HepG2 (cell line): ENCODE data around the gene SYPL2. TPM values are rescaled to one million over a fixed set of nuclear protein-coding genes. Genes with fewer than 3 reads are reported as not detected.
A peak's percentile ranks its signal among the peaks of the same experiment; 100 is the strongest.

Source experiments
- ATAC-seq: fragments of 200-7000 bp; cut with Tn5 transposase; 3 replicates; pipeline ENCODE4 v1.9.1; 2020; ENCODE audit warnings: mild to moderate bottlenecking, moderate library complexity
- BruUV-seq: library from RNA; stranded (reverse); fragments of 400-500 nt; replicated peaks from 2 replicates; lab custom pipeline; 2021; lab: Mats Ljungman, UMichigan
- CTCF ChIA-PET: fragments of 300-600 bp; formaldehyde crosslinking; extraction: SDS; loops from one replicate; lab custom pipeline; 2021; ENCODE audit warnings: low total read pairs, inconsistent platforms, low intra/inter-chr PET ratio; lab: Yijun Ruan, JAX
- POLR2A ChIA-PET: fragments of 350-600 bp; sonication (Branson Sonifier 250); formaldehyde crosslinking; loops from one replicate; lab custom pipeline; 2020; ENCODE audit warnings: antibody characterized with exemption, inconsistent platforms; lab: Yijun Ruan, JAX
- DNase-seq: peaks from one replicate; pipeline ENCODE4 v3.0.0-alpha.2; 2015; ENCODE audit warnings: low spot score
- FAIRE-seq: peaks from 3 replicates; lab custom pipeline; 2011; peaks lifted over from hg19 to GRCh38; lab: Jason Lieb, UNC
- H2AFZ ChIP-seq: one replicate; pipeline ENCODE4 v1.6.1; 2011; ENCODE audit warnings: low read length, inconsistent platforms
- H3K27ac ChIP-seq: fragments of 300-600 bp; 3 replicates; pipeline ENCODE4 v1.8.0; 2011; ENCODE audit warnings: mixed run types, mild to moderate bottlenecking, mixed read lengths, low read length, inconsistent platforms; ENCODE audit not compliant: insufficient read depth; ENCODE audit errors: extremely low read length
- H3K27me3 ChIP-seq, 2 experiments: fragments of 200-600 bp in 1 of 2; 2 replicates in 1 of 2; 3 replicates in 1 of 2; pipeline versions ENCODE4 v1.6.0 to v1.8.0; 2011; ENCODE audit warnings: low read length in 2 of 2, mild to moderate bottlenecking in 2 of 2, moderate library complexity in 2 of 2, inconsistent platforms in 1 of 2; ENCODE audit not compliant: insufficient read depth in 2 of 2, control insufficient read depth in 1 of 2
- H3K36me3 ChIP-seq, 2 experiments: fragments of 200-600 bp in 1 of 2; replicated peaks in 1 of 2; 2 replicates in 1 of 2; 3 replicates in 1 of 2; pipeline versions ENCODE4 v1.5.1 to v1.8.0; 2011; ENCODE audit warnings: low read length in 2 of 2, inconsistent platforms in 1 of 2; ENCODE audit not compliant: insufficient read depth in 2 of 2, control insufficient read depth in 1 of 2
- H3K4me1 ChIP-seq: 2 replicates; pipeline ENCODE4 v1.5.1; 2012; ENCODE audit warnings: low read length, inconsistent platforms; ENCODE audit not compliant: insufficient read depth
- H3K4me2 ChIP-seq: 2 replicates; pipeline ENCODE4 v1.6.0; 2011; ENCODE audit warnings: low read depth, low read length, inconsistent platforms
- H3K4me3 ChIP-seq, 3 experiments: fragments of 200-600 bp in 1 of 3; sonication (generic), shearing (Covaris generic) in 1 of 3; replicated peaks in 1 of 3; 2 replicates each; pipeline ENCODE4 v1.5.1; 2011 to 2016; ENCODE audit warnings: low read length in 3 of 3, inconsistent platforms in 2 of 3, low read depth in 2 of 3, mild to moderate bottlenecking in 2 of 3, control low read depth in 1 of 3, mixed read lengths in 1 of 3; ENCODE audit not compliant: insufficient read depth in 1 of 3
- H3K79me2 ChIP-seq: one replicate; pipeline ENCODE4 v1.6.1; 2011; ENCODE audit warnings: low read length, inconsistent platforms; ENCODE audit not compliant: insufficient read depth
- H3K9ac ChIP-seq: 2 replicates; pipeline ENCODE4 v1.6.0; 2011; ENCODE audit warnings: mild to moderate bottlenecking, low read depth, low read length, inconsistent platforms; ENCODE audit not compliant: insufficient read depth
- H3K9me3 ChIP-seq: 2 replicates; pipeline ENCODE4 v1.5.1; 2012; ENCODE audit warnings: mild to moderate bottlenecking, low read length
- H4K20me1 ChIP-seq: 2 replicates; pipeline ENCODE4 v1.6.0; 2011; ENCODE audit warnings: inconsistent platforms, mild to moderate bottlenecking, low read length, moderate library complexity; ENCODE audit not compliant: insufficient read depth
- CAMTA2 ChIP-seq: sonication (generic); formaldehyde crosslinking; IDR thresholded peaks from 2 replicates; pipeline ENCODE4 v1.4.0; 2020; ENCODE audit warnings: mild to moderate bottlenecking, missing genetic modification reagents, borderline replicate concordance
- CHD2 ChIP-seq: IDR thresholded peaks from 2 replicates; pipeline ENCODE4 v1.6.1; 2011; ENCODE audit warnings: low read depth, low read length, improper control_type of control experiment
- CHD4 ChIP-seq: fragments of 200-600 bp; sonication (generic); IDR thresholded peaks from 2 replicates; pipeline ENCODE4 v1.7.0; 2017; ENCODE audit warnings: mild to moderate bottlenecking, low read length, borderline replicate concordance
- DMTF1 ChIP-seq: sonication (generic); formaldehyde crosslinking; IDR thresholded peaks from 2 replicates; pipeline ENCODE4 v1.4.0; 2020; ENCODE audit warnings: mild to moderate bottlenecking, missing genetic modification reagents
- EP300 ChIP-seq, 3 experiments: sonication (generic) in 1 of 3; formaldehyde crosslinking in 1 of 3; IDR thresholded peaks; 2 replicates each; pipeline versions ENCODE4 v1.5.1 to v1.6.1; 2011 to 2020; ENCODE audit warnings: low read depth in 2 of 3, low read length in 2 of 3, borderline replicate concordance in 1 of 3, improper control_type of control experiment in 1 of 3, mild to moderate bottlenecking in 1 of 3, missing genetic modification reagents in 1 of 3, moderate library complexity in 1 of 3
- KLF6 ChIP-seq: IDR thresholded peaks from 2 replicates; pipeline ENCODE4 v1.8.0; 2016; ENCODE audit warnings: missing biosample characterization, missing genetic modification reagents
- MED13 ChIP-seq: sonication (generic); formaldehyde crosslinking; IDR thresholded peaks from 2 replicates; pipeline ENCODE4 v1.5.0; 2020; ENCODE audit warnings: missing genetic modification reagents
- MTF2 ChIP-seq: sonication (generic); formaldehyde crosslinking; IDR thresholded peaks from 2 replicates; pipeline ENCODE4 v1.5.0; 2020; ENCODE audit warnings: missing genetic modification reagents, borderline replicate concordance
- NCOA5 ChIP-seq: sonication (generic); formaldehyde crosslinking; IDR thresholded peaks from 2 replicates; pipeline ENCODE4 v1.4.0; 2020; ENCODE audit warnings: missing genetic modification reagents
- NFE2L2 ChIP-seq: fragments of 150-350 bp; IDR thresholded peaks from 2 replicates; pipeline ENCODE4 v1.6.1; 2014; ENCODE audit warnings: low read length
- NR2F1 ChIP-seq, 2 experiments: fragments of 450-650 bp in 1 of 2; formaldehyde crosslinking in 1 of 2; IDR thresholded peaks; 2 replicates each; pipeline versions ENCODE4 v1.5.0 to v1.6.1; 2016 to 2020; ENCODE audit warnings: mild to moderate bottlenecking in 1 of 2, missing compliant biosample characterization in 1 of 2, missing genetic modification reagents in 1 of 2, moderate library complexity in 1 of 2
- PHF20 ChIP-seq: sonication (generic); formaldehyde crosslinking; IDR thresholded peaks from 2 replicates; pipeline ENCODE4 v1.5.0; 2020; ENCODE audit warnings: mild to moderate bottlenecking, missing genetic modification reagents
- RXRB ChIP-seq: IDR thresholded peaks from 2 replicates; pipeline ENCODE4 v1.6.1; 2016; ENCODE audit warnings: borderline replicate concordance, missing genetic modification reagents, missing compliant biosample characterization
- SAP130 ChIP-seq: IDR thresholded peaks from 2 replicates; pipeline ENCODE4 v1.6.1; 2016; ENCODE audit warnings: low read depth
- SCMH1 ChIP-seq: sonication (generic); formaldehyde crosslinking; IDR thresholded peaks from 2 replicates; pipeline ENCODE4 v1.9.0; 2021; ENCODE audit warnings: missing genetic modification reagents, mild to moderate bottlenecking, borderline replicate concordance
- STAT6 ChIP-seq: sonication (generic); formaldehyde crosslinking; IDR thresholded peaks from 2 replicates; pipeline ENCODE4 v1.4.0; 2020; ENCODE audit warnings: missing genetic modification reagents, mild to moderate bottlenecking, borderline replicate concordance
- ZMYM3 ChIP-seq: sonication (generic); formaldehyde crosslinking; IDR thresholded peaks from 2 replicates; pipeline ENCODE4 v1.5.1; 2020; ENCODE audit warnings: mild to moderate bottlenecking, missing genetic modification reagents
- ZNF224 ChIP-seq: sonication (generic); formaldehyde crosslinking; IDR thresholded peaks from 2 replicates; pipeline ENCODE4 v1.5.0; 2020; ENCODE audit warnings: mild to moderate bottlenecking, missing genetic modification reagents
- ZNF510 ChIP-seq: sonication (generic); formaldehyde crosslinking; IDR thresholded peaks from 2 replicates; pipeline ENCODE4 v1.4.0; 2020; ENCODE audit warnings: low read depth, mild to moderate bottlenecking, missing genetic modification reagents
- ZNF792 ChIP-seq: IDR thresholded peaks from 2 replicates; pipeline ENCODE4 v1.6.1; 2016
- WGBS: methylation state at CpG from one replicate; pipeline ENCODE4 v1.1.6; 2017; ENCODE audit warnings: low lambda C conversion rate; 5-methylcytosine and 5-hydroxymethylcytosine counted together
- in situ Hi-C: cut with HindIII; loops from 2 replicates; pipeline ENCODE4 v1.10.0; 2017; ENCODE audit warnings: low pct_unique_long_range_greater_than_20kb; ENCODE audit not compliant: extremely low pct_ligation_motif_present
- intact Hi-C: fragments of 100-400 bp; cut with micrococcal nuclease; formaldehyde crosslinking; loops from one replicate; pipeline ENCODE4 v1.10.0; 2022; ENCODE audit not compliant: unreplicated experiment
- polyA plus RNA-seq, 8 experiments: library from polyadenylated mRNA; depleted of rRNA in 3 of 8; stranded (reverse) in 7 of 8; unstranded in 1 of 8; fragments of >200 nt; fragmentation: Illumina TruSeq in 4 of 8; extraction: Trizol in 4 of 8; gene quantifications; 2 replicates each; pipeline versions ENCODE4 v1.2.1 to v1.2.3, GENCODE V29; 2011 to 2016; ENCODE audit warnings: low read depth in 4 of 8, missing spikeins in 1 of 8, mixed read lengths in 1 of 8; ENCODE audit not compliant: insufficient read depth in 1 of 8
- total RNA-seq, 5 experiments: library from RNA; depleted of rRNA; stranded (reverse); fragments of >200 nt; fragmentation: Illumina TruSeq; extraction: Trizol; gene quantifications; 2 replicates each; pipeline ENCODE4 v1.2.3, GENCODE V29; 2016; ENCODE audit warnings: low read depth in 1 of 5

Gene SYPL2
- total and polyA plus RNA-seq, 2 of the 13 experiments (the other 11 are each of a cell fraction or from before 2014, with no cell fraction given): 0.17 to 0.24 TPM

- peak; percentile 41; the same call in 1 of the 2 replicates for TF ChIP-seq RXRB (CRISPR knock-in tag)
- TF ChIP-seq CAMTA2 (CRISPR knock-in tag): no peak
- TF ChIP-seq NFE2L2: peak; percentile 16; the same call in 1 of the 2 replicates
- TF ChIP-seq PHF20 (CRISPR knock-in tag): no peak
- TF ChIP-seq STAT6: no peak
- peak; percentile 43 to 72; a peak in 3 of 4 replicates for TF ChIP-seq NR2F1 (CRISPR knock-in tag; IDR thresholded peaks at IDR 0.05)
Measured at GRCh38 chr1:109438798-109439297, 27.5 kb upstream of the SYPL2 start (continued).

GRCh38 chr1:109441069-109441468, 25.3 kb upstream of the SYPL2 start:
- peak; percentile 82 for ATAC-seq
- Histone ChIP-seq H3K4me3 (no peak overlapping the region), H2AFZ (no peak overlapping the region), H3K9ac (no peak overlapping the region), H3K79me2 (no peaks in the 10 kb centered on the region), H3K4me1 (peaks cover 36% of the 10 kb centered on the region), H4K20me1 (no peaks in the 10 kb centered on the region), H3K27ac (no peak overlapping the region), H3K27me3 (peaks cover 0 to 35% of the 10 kb centered on the region in 2 experiments; a peak in 2 of 5 replicates), H3K9me3 (no peaks in the 10 kb centered on the region), H3K4me2 (peak overlapping the region; percentile 38; the same call in 1 of the 2 replicates), H3K36me3 (no peaks in the 10 kb centered on the region)
- WGBS: 0% methylated on average over 1 of the region's 1 CpG
- ChIA-PET CTCF (no interaction called here), POLR2A (interaction anchor here (1.0 kb wide), 1 partner anchor 14 kb away, joined by 7 read pairs; the partner anchor contains the start of gene PSMA5)
- FAIRE-seq: no peak
- BruUV-seq: no TSS peak
- in situ Hi-C loops: no loop called here
- intact Hi-C loops: loop anchor here (2.0 kb wide), 1 partner anchor 14 kb away; the partner anchor contains the start of gene PSMA5
- peak; percentile 70 for DNase-seq
- TF ChIP-seq SCMH1 (CRISPR knock-in tag): no peak
- TF ChIP-seq MTF2 (CRISPR knock-in tag): no peak
- TF ChIP-seq ZMYM3 (CRISPR knock-in tag): 0 out of 2 replicates have a peak, but pooled peaks have one; percentile 22
- TF ChIP-seq KLF6: no peak
- TF ChIP-seq CHD2: no peak
- TF ChIP-seq CHD4: no peak
- no peak for TF ChIP-seq ZNF510
- TF ChIP-seq DMTF1 (CRISPR knock-in tag): no peak
- peak; percentile 54 for TF ChIP-seq SAP130 (CRISPR knock-in tag)
- TF ChIP-seq EP300 (IDR thresholded peaks at IDR 0.05; ENCODE audit: low read depth in 2 of 2, low read length in 2 of 2): peak in 1 of 2 experiments; percentile 46; a peak in 2 of 4 replicates
- TF ChIP-seq EP300 (CRISPR knock-in tag; IDR thresholded peaks at IDR 0.05; ENCODE audit: borderline replicate concordance): no peak
- no peak for TF ChIP-seq NCOA5 (CRISPR knock-in tag)
- TF ChIP-seq ZNF792 (CRISPR knock-in tag): no peak
- TF ChIP-seq MED13 (CRISPR knock-in tag): no peak
- TF ChIP-seq ZNF224 (CRISPR knock-in tag): no peak
